PFSK-1 (cell line): ENCODE data around the gene KRTAP22-2.

ENCODE experiments used
- POLR2AphosphoS5 ChIP-seq: IDR thresholded peaks from 2 replicates; pipeline ENCODE4 v1.6.1; 2012; ENCODE audit warnings: low read depth, mild to moderate bottlenecking, control low read depth, low read length, moderate library complexity
- REST ChIP-seq, 2 experiments: IDR thresholded peaks; 2 replicates each; pipeline versions ENCODE4 v1.6.1 to v1.8.0; 2011 to 2012; ENCODE audit warnings: low read depth in 2 of 2, low read length in 2 of 2, control low read depth in 1 of 2, inconsistent platforms in 1 of 2, mild to moderate bottlenecking in 1 of 2, moderate library complexity in 1 of 2; ENCODE audit not compliant: insufficient read depth in 1 of 2

GRCh38 chr21:30582870-30583269, 7.3 kb downstream of the KRTAP22-2 start:
- TF ChIP-seq POLR2AphosphoS5 (no peak), REST (IDR thresholded peaks at IDR 0.05; ENCODE audit: insufficient read depth in 1 of 2, low read depth in 2 of 2, low read length in 2 of 2) (no peak)
